Measurements from ENCODE around the gene HSPA12B.
A peak's percentile ranks its signal among the peaks of the same experiment; 100 is the strongest.

HSPA12B gene

GRCh38 chr20:3758566-3758965, 26.1 kb downstream of the HSPA12B start:
- POLR2A ChIA-PET (ENCODE audit: low non-redundant PET), result no interaction called here

DNA sequence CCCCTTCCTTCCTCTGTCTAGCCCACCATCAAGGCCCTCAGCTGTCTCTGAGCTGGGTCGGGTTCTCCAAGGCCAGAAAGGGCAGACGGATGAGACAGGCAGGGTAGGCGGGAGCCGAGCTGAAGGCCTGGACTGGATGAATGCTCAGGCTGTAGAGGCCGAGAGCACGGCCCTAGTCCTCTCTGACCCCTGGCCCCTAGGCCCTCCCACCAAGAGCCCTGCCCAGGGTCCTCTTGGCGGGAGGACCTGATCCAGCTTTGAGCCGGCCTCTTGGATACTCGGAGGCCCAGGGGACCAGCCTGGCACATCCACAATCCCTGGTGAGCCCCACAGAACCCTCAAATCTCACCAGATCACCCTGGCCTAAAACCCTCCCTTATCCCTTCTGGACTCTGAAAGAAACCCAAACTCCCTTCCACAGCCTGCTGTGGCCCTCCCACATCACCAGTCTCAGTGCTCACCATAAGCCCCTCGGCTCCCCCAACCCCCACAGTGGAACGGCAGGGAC, 26.9 kb downstream of the HSPA12B start:
- ChIA-PET POLR2A (ENCODE audit: low non-redundant PET) (no interaction called here), CTCF (interaction anchor here (0.6 kb wide), 2 partner anchors 10 to 349 kb away, joined by 3 read pairs; no protein-coding TSS in a partner anchor)
- no peak for TF ChIP-seq CTCF (conservative IDR thresholded peaks at IDR 0.05; ENCODE audit: low read depth)
- peak overlapping the region; percentile 1 for H3K27ac ChIP-seq
- DNase-seq (ENCODE audit: low spot score), result no peak

More at GRCh38 chr20:3758566-3758965, 26.1 kb downstream of the HSPA12B start:
- CTCF ChIA-PET, result interaction anchor here (0.6 to 3.1 kb wide), 3 partner anchors 9 to 48 kb away, joined by 3 to 9 read pairs (median 4); partner anchors contain the start of gene ADISSP
- no peak for TF ChIP-seq CTCF (conservative IDR thresholded peaks at IDR 0.05; ENCODE audit: low read depth)
- DNase-seq (ENCODE audit: low spot score), result no peak
- H3K27ac ChIP-seq, result peak overlapping the region; percentile 1

DNA sequence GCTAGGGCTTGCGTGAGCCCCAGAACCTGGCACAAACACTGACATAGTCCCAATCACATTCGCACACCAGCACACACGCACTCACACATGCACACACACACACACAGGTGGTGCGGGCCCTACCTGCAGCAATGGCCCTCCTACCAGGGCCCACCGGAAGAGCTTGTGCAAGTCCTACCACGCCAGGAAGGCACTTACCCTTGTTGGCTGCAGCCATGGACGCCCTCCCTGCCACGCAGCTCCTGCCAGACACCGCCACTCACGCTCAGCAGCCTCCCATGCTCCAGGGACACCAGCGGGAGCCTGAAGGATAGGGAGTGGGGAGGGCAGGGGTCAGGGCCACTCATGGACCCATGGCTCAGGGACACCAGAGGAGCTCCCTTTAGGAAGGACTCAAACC, 27.4 kb downstream of the HSPA12B start:
- DNase-seq (ENCODE audit: low spot score), result no peak
- TF ChIP-seq CTCF (conservative IDR thresholded peaks at IDR 0.05; ENCODE audit: low read depth), result no peak
- ChIA-PET CTCF (interaction anchor here (0.6 to 0.9 kb wide), 3 partner anchors 8 to 348 kb away, joined by 3 read pairs; no protein-coding TSS in a partner anchor), POLR2A (ENCODE audit: low non-redundant PET) (no interaction called here)
- peak overlapping the region; percentile 1 for H3K27ac ChIP-seq

- H3K27ac ChIP-seq, result no peak overlapping the region
- ChIA-PET CTCF (interaction anchor here (0.5 to 0.9 kb wide), 4 partner anchors 9 to 424 kb away, joined by 3 read pairs; no protein-coding TSS in a partner anchor), POLR2A (ENCODE audit: low non-redundant PET) (no interaction called here)
- no peak for TF ChIP-seq CTCF (conservative IDR thresholded peaks at IDR 0.05; ENCODE audit: low read depth)
- no peak for DNase-seq (ENCODE audit: low spot score)
Measured at GRCh38 chr20:3760655-3761348, 28.3 kb downstream of the HSPA12B start.

GRCh38 chr20:3763671-3764601, 31.5 kb downstream of the HSPA12B start:
- CTCF ChIA-PET, result interaction anchor here (0.8 to 1.0 kb wide), 3 partner anchors 11 to 91 kb away, joined by 3 to 4 read pairs (median 3); no protein-coding TSS in a partner anchor
- no peak for DNase-seq (ENCODE audit: low spot score)
- H3K27ac ChIP-seq, result peak overlapping the region; percentile 90
- no peak for TF ChIP-seq CTCF (conservative IDR thresholded peaks at IDR 0.05; ENCODE audit: low read depth)
- POLR2A ChIA-PET (ENCODE audit: low non-redundant PET), result no interaction called here

GRCh38 chr20:3764659-3765058, 32.2 kb downstream of the HSPA12B start:
- POLR2A ChIA-PET (ENCODE audit: low non-redundant PET), result no interaction called here
- no peak for TF ChIP-seq CTCF (conservative IDR thresholded peaks at IDR 0.05; ENCODE audit: low read depth)
- DNase-seq (ENCODE audit: low spot score), result no peak
- CTCF ChIA-PET, result interaction anchor here (0.8 to 1.4 kb wide), 3 partner anchors 12 to 90 kb away, joined by 3 to 5 read pairs (median 3); no protein-coding TSS in a partner anchor
- H3K27ac ChIP-seq, result peak overlapping the region; percentile 90

Data from RWPE1 (cell line).